Measurements from ENCODE around the gene EIF4G1. TPM values are rescaled to one million over a fixed set of nuclear protein-coding genes. Genes with fewer than 3 reads are reported as not detected.

Gene EIF4G1
- total RNA-seq, 1 experiment from 2014 or later = 532 TPM

GRCh38 chr3:184332370-184333090, 18.1 kb downstream of the EIF4G1 start:
- peaks cover 7% of the 10 kb centered on the region for H3K23me2 ChIP-seq (ENCODE audit: insufficient read length, low read depth, low read length, poor library complexity, severe bottlenecking)
- no peaks in the 10 kb centered on the region for H3K27me3 ChIP-seq (ENCODE audit: insufficient read depth, low read length)
- H3K9me3 Mint-ChIP-seq = no peaks in the 10 kb centered on the region
- H3K4me3 Mint-ChIP-seq = peak overlapping the region in 1 of 2 experiments; percentile 12; a peak in 2 of 5 replicates
- no peak overlapping the region for H3K23ac ChIP-seq (ENCODE audit: insufficient read length, low read depth, low read length)
- H3K14ac ChIP-seq (ENCODE audit: insufficient read depth, low read length) = no peak overlapping the region
- H3K36me3 Mint-ChIP-seq (ENCODE audit: insufficient read depth in 1 of 3, low read depth in 3 of 3) = peaks cover 58 to 76% (median 67%) of the 10 kb centered on the region in 3 experiments; a peak in 6 of 7 replicates
- H3K9ac ChIP-seq (ENCODE audit: extremely low read depth, insufficient read length, low read length) = no peak overlapping the region
- no peak overlapping the region for H2BK12ac ChIP-seq (ENCODE audit: insufficient read length, low read depth, low read length)
- H2BK120ac ChIP-seq (ENCODE audit: low read depth, low read length, poor library complexity, severe bottlenecking) = no peak overlapping the region
- H3K27ac ChIP-seq (ENCODE audit: insufficient read length, low read depth, low read length) = no peak overlapping the region
- WGBS (ENCODE audit: extremely low coverage, insufficient read length, low lambda C conversion rate) = no CpG with 5 or more reads among the region's 10 CpGs
- H2AK5ac ChIP-seq (ENCODE audit: insufficient read length, low read length) = no peak overlapping the region
- H3K4me1 Mint-ChIP-seq = peaks cover 18 to 24% of the 10 kb centered on the region in 2 experiments
- H3K27ac Mint-ChIP-seq = peak overlapping the region in 2 of 3 experiments; percentile 45 to 73; a peak in 5 of 7 replicates
- H3K79me2 ChIP-seq (ENCODE audit: insufficient read depth, low read length) = no peaks in the 10 kb centered on the region
- TF ChIP-seq CTCF (conservative IDR thresholded peaks at IDR 0.05) = no peak
- no peak overlapping the region for H3K18ac ChIP-seq (ENCODE audit: insufficient read length, low read depth, low read length)
- no peak overlapping the region for H2BK20ac ChIP-seq (ENCODE audit: low read depth, low read length, poor library complexity, severe bottlenecking)
- H2BK5ac ChIP-seq (ENCODE audit: insufficient read length, low read length) = no peak overlapping the region
- no peaks in the 10 kb centered on the region for H3K79me1 ChIP-seq (ENCODE audit: insufficient read depth, low read depth, low read length, poor library complexity, severe bottlenecking)
- H2BK15ac ChIP-seq (ENCODE audit: low read depth, low read length) = no peak overlapping the region
- H3K9me3 ChIP-seq (ENCODE audit: control insufficient read depth, low read depth, low read length) = no peaks in the 10 kb centered on the region
- no peak overlapping the region for H4K8ac ChIP-seq (replicated peaks; ENCODE audit: insufficient read length, low read depth, low read length)
- H3K4me2 ChIP-seq (ENCODE audit: insufficient read depth, insufficient read length, low read length) = no peak overlapping the region
- H4K91ac ChIP-seq (ENCODE audit: insufficient read length, low read depth, low read length) = no peak overlapping the region
- no peaks in the 10 kb centered on the region for H3K4me1 ChIP-seq (ENCODE audit: insufficient read depth, low read length)
- H3K56ac ChIP-seq (ENCODE audit: insufficient read length, low read depth, low read length) = no peak overlapping the region
- no peak overlapping the region for H3K4ac ChIP-seq (ENCODE audit: low read depth, low read length)
- H3K27me3 Mint-ChIP-seq (ENCODE audit: low read depth) = no peaks in the 10 kb centered on the region; the same call in none of the 2 replicates
- H2AFZ ChIP-seq (ENCODE audit: low read length) = no peak overlapping the region
- no peak overlapping the region for H3T11ph ChIP-seq (ENCODE audit: low read length)
- H4K20me1 ChIP-seq (ENCODE audit: control insufficient read depth, insufficient read depth, insufficient read length) = no peaks in the 10 kb centered on the region
- DNase-seq = no peak
- no peak overlapping the region for H4K5ac ChIP-seq (ENCODE audit: insufficient read length, low read depth, low read length)
